HUES64 (cell line): ENCODE results near the gene EDEM2.
"Not testable (repeated sequence)": the region's sequence is repeated elsewhere in the genome, so short reads cannot be mapped to it uniquely, and the experiment has no call there.

Experiments used
- H3K27ac ChIP-seq: 2 replicates; pipeline ENCODE4 v1.7.0; 2013; ENCODE audit warnings: low read depth, low read length, inconsistent platforms
- H3K27me3 ChIP-seq: 2 replicates; pipeline ENCODE4 v1.6.1; 2013; ENCODE audit warnings: mild to moderate bottlenecking, low read length; ENCODE audit not compliant: insufficient read depth
- H3K36me3 ChIP-seq: 2 replicates; pipeline ENCODE4 v1.6.1; 2013; ENCODE audit warnings: mild to moderate bottlenecking, low read length; ENCODE audit not compliant: insufficient read depth
- H3K4me1 ChIP-seq: 2 replicates; pipeline ENCODE4 v1.6.1; 2013; ENCODE audit warnings: mild to moderate bottlenecking, low read length, moderate library complexity; ENCODE audit not compliant: insufficient read depth
- H3K4me3 ChIP-seq: 2 replicates; pipeline ENCODE4 v1.5.1; 2013; ENCODE audit warnings: mild to moderate bottlenecking, low read length, moderate library complexity
- H3K9ac ChIP-seq: 2 replicates; pipeline ENCODE4 v1.6.1; 2013; ENCODE audit warnings: mild to moderate bottlenecking, low read depth, low read length
- H3K9me3 ChIP-seq: 2 replicates; pipeline ENCODE4 v1.6.1; 2013; ENCODE audit warnings: low read depth, low read length; ENCODE audit not compliant: insufficient read depth
- WGBS: fragments of 150-250, 120-280 bp; methylation state at CpG from one replicate; pipeline ENCODE4 v1.1.7; 2013; ENCODE audit warnings: missing lambda C conversion rate; 5-methylcytosine and 5-hydroxymethylcytosine counted together

Gene EDEM2

GRCh38 chr20:35079472-35080347, 67.4 kb downstream of the EDEM2 start:
- Histone ChIP-seq H3K9ac (no peak overlapping the region), H3K9me3 (peaks cover 21% of the 10 kb centered on the region), H3K27me3 (no peaks in the 10 kb centered on the region), H3K4me1 (no peaks in the 10 kb centered on the region), H3K4me3 (no peak overlapping the region), H3K36me3 (peaks cover 28% of the 10 kb centered on the region), H3K27ac (no peak overlapping the region)
- 74% methylated on average over 5 of the region's 8 CpGs for WGBS

GRCh38 chr20:35077872-35078271, 69.3 kb downstream of the EDEM2 start:
- H3K4me1 ChIP-seq, result no peaks in the 10 kb centered on the region
- no peak overlapping the region for H3K9ac ChIP-seq
- WGBS, result 98% methylated on average over 3 of the region's 5 CpGs
- H3K27ac ChIP-seq, result no peak overlapping the region
- no peaks in the 10 kb centered on the region for H3K27me3 ChIP-seq
- peaks cover 21% of the 10 kb centered on the region for H3K9me3 ChIP-seq
- H3K36me3 ChIP-seq, result peaks cover 28% of the 10 kb centered on the region
- no peak overlapping the region for H3K4me3 ChIP-seq

GRCh38 chr20:35077341-35077740, 69.8 kb downstream of the EDEM2 start:
- H3K4me1 ChIP-seq, result no peaks in the 10 kb centered on the region
- H3K4me3 ChIP-seq, result no peak overlapping the region
- H3K27ac ChIP-seq, result no peak overlapping the region
- H3K36me3 ChIP-seq, result peaks cover 28% of the 10 kb centered on the region
- no peak overlapping the region for H3K9ac ChIP-seq
- peaks cover 21% of the 10 kb centered on the region for H3K9me3 ChIP-seq
- WGBS, result 93% methylated on average over 5 of the region's 5 CpGs
- no peaks in the 10 kb centered on the region for H3K27me3 ChIP-seq

GRCh38 chr20:35071436-35072153, 75.5 kb downstream of the EDEM2 start:
- not testable (repeated sequence) for H3K9me3 ChIP-seq, H3K27me3 ChIP-seq, H3K27ac ChIP-seq, H3K4me1 ChIP-seq, H3K9ac ChIP-seq, H3K4me3 ChIP-seq
- H3K36me3 ChIP-seq, result peaks cover 32% of the 10 kb centered on the region
- WGBS, result 98% methylated on average over 7 of the region's 8 CpGs

- H3K27me3 ChIP-seq, result no peaks in the 10 kb centered on the region
- 97% methylated on average over 6 of the region's 6 CpGs for WGBS
- peaks cover 17% of the 10 kb centered on the region for H3K4me1 ChIP-seq
- H3K4me3 ChIP-seq, result no peak overlapping the region
- H3K27ac ChIP-seq, result no peak overlapping the region
- H3K9ac ChIP-seq, result peak overlapping the region; percentile 44; the same call in 1 of the 2 replicates
- peaks cover 50% of the 10 kb centered on the region for H3K36me3 ChIP-seq
- H3K9me3 ChIP-seq, result no peaks in the 10 kb centered on the region
Measured at GRCh38 chr20:35066194-35066593, 80.9 kb downstream of the EDEM2 start.
